HepG2 (cell line): ENCODE results near the gene UBE2E1. TPM values are rescaled to one million over a fixed set of nuclear protein-coding genes. Genes with fewer than 3 reads are reported as not detected.

Experiments
- AGO1 ChIP-seq: fragments of 200-400 bp; formaldehyde crosslinking; IDR thresholded peaks from 2 replicates; pipeline ENCODE4 v1.6.1; 2017; ENCODE audit warnings: mild to moderate bottlenecking, low read depth, low read length, moderate library complexity; ENCODE audit not compliant: poor library complexity, severe bottlenecking
- CEBPB ChIP-seq: IDR thresholded peaks from 2 replicates; pipeline ENCODE4 v1.6.1; 2011; ENCODE audit warnings: low read depth, low read length, improper control_type of control experiment, borderline replicate concordance
- CEBPZ ChIP-seq: IDR thresholded peaks from 2 replicates; pipeline ENCODE4 v1.6.1; 2012; ENCODE audit warnings: low read length, improper control_type of control experiment
- FOXP4 ChIP-seq: sonication (generic); formaldehyde crosslinking; IDR thresholded peaks from 2 replicates; pipeline ENCODE4 v1.4.0; 2020; ENCODE audit warnings: missing genetic modification reagents
- IRF9 ChIP-seq: sonication (generic); formaldehyde crosslinking; IDR thresholded peaks from 2 replicates; pipeline ENCODE4 v1.8.0; 2022; ENCODE audit warnings: missing genetic modification reagents, mild to moderate bottlenecking, borderline replicate concordance
- KDM2A ChIP-seq: sonication (generic); formaldehyde crosslinking; IDR thresholded peaks from 2 replicates; pipeline ENCODE4 v1.4.0; 2020; ENCODE audit warnings: low read depth, missing genetic modification reagents, borderline replicate concordance
- MAFK ChIP-seq, 2 experiments: IDR thresholded peaks in 1 of 2; conservative IDR thresholded peaks in 1 of 2; 2 replicates each; pipeline ENCODE4 v1.6.1; 2011; ENCODE audit warnings: improper control_type of control experiment in 2 of 2, low read length in 2 of 2
- MIXL1 ChIP-seq: IDR thresholded peaks from 2 replicates; pipeline ENCODE4 v1.6.1; 2016
- NR2F6 ChIP-seq, 2 experiments: IDR thresholded peaks; 2 replicates each; pipeline ENCODE4 v1.6.1; 2016; ENCODE audit warnings: antibody characterized with exemption in 1 of 2, mild to moderate bottlenecking in 1 of 2
- ONECUT2 ChIP-seq: sonication (generic); formaldehyde crosslinking; IDR thresholded peaks from 2 replicates; pipeline ENCODE4 v1.4.0; 2020; ENCODE audit warnings: missing genetic modification reagents
- SAP130 ChIP-seq: IDR thresholded peaks from 2 replicates; pipeline ENCODE4 v1.6.1; 2016; ENCODE audit warnings: low read depth
- SNAI1 ChIP-seq: sonication (generic); formaldehyde crosslinking; IDR thresholded peaks from 2 replicates; pipeline ENCODE4 v1.5.0; 2020; ENCODE audit warnings: mild to moderate bottlenecking, missing genetic modification reagents, borderline replicate concordance
- SNRNP70 ChIP-seq: fragments of 200-400 bp; formaldehyde crosslinking; IDR thresholded peaks from 2 replicates; pipeline ENCODE4 v1.6.1; 2017; ENCODE audit warnings: mild to moderate bottlenecking, low read depth, low read length, moderate library complexity
- ZBTB25 ChIP-seq: IDR thresholded peaks from 2 replicates; pipeline ENCODE4 v1.6.1; 2018; ENCODE audit warnings: missing genetic modification reagents
- ZNF337 ChIP-seq: sonication (generic); formaldehyde crosslinking; IDR thresholded peaks from 2 replicates; pipeline ENCODE4 v1.5.1; 2020; ENCODE audit warnings: missing genetic modification reagents, low read depth, mild to moderate bottlenecking, borderline replicate concordance
- ZNF460 ChIP-seq: sonication (generic); formaldehyde crosslinking; IDR thresholded peaks from 2 replicates; pipeline ENCODE4 v1.5.1; 2020; ENCODE audit warnings: missing genetic modification reagents, mild to moderate bottlenecking, borderline replicate concordance
- ZNF512 ChIP-seq: sonication (generic); formaldehyde crosslinking; IDR thresholded peaks from 2 replicates; pipeline ENCODE4 v1.4.0; 2020; ENCODE audit warnings: mild to moderate bottlenecking, missing genetic modification reagents
- polyA plus RNA-seq, 8 experiments: library from polyadenylated mRNA; depleted of rRNA in 3 of 8; stranded (reverse) in 7 of 8; unstranded in 1 of 8; fragments of >200 nt; fragmentation: Illumina TruSeq in 4 of 8; extraction: Trizol in 4 of 8; gene quantifications; 2 replicates each; pipeline versions ENCODE4 v1.2.1 to v1.2.3, GENCODE V29; 2011 to 2016; ENCODE audit warnings: low read depth in 4 of 8, missing spikeins in 1 of 8, mixed read lengths in 1 of 8; ENCODE audit not compliant: insufficient read depth in 1 of 8
- total RNA-seq, 5 experiments: library from RNA; depleted of rRNA; stranded (reverse); fragments of >200 nt; fragmentation: Illumina TruSeq; extraction: Trizol; gene quantifications; 2 replicates each; pipeline ENCODE4 v1.2.3, GENCODE V29; 2016; ENCODE audit warnings: low read depth in 1 of 5

Gene UBE2E1
- total and polyA plus RNA-seq, 2 of the 13 experiments (the other 11 are each of a cell fraction or from before 2014, with no cell fraction given), result 55.4 to 61.8 TPM

- no peak; the same call in 1 of the 2 replicates for TF ChIP-seq NR2F6 (IDR thresholded peaks at IDR 0.05)
- no peak for TF ChIP-seq NR2F6 (CRISPR knock-in tag; IDR thresholded peaks at IDR 0.05)
- peak; percentile 46 for TF ChIP-seq FOXP4 (CRISPR knock-in tag)
- no peak for TF ChIP-seq ZNF512 (CRISPR knock-in tag)
- TF ChIP-seq ONECUT2 (CRISPR knock-in tag), result peak; percentile 94
- no peak for TF ChIP-seq SNAI1 (CRISPR knock-in tag)
- no peak for TF ChIP-seq ZNF460 (CRISPR knock-in tag)
- TF ChIP-seq KDM2A (CRISPR knock-in tag), result no peak
- no peak for TF ChIP-seq CEBPZ
- no peak for TF ChIP-seq AGO1
- TF ChIP-seq SAP130 (CRISPR knock-in tag), result peak; percentile 28; the same call in 1 of the 2 replicates
- TF ChIP-seq ZNF337 (CRISPR knock-in tag), result no peak
- no peak for TF ChIP-seq MAFK (conservative IDR thresholded peaks at IDR 0.05 in 1 of 2, IDR thresholded peaks at IDR 0.05 in 1 of 2; ENCODE audit: low read length in 2 of 2)
- TF ChIP-seq SNRNP70, result no peak
- TF ChIP-seq IRF9, result no peak
- TF ChIP-seq MIXL1 (CRISPR knock-in tag), result peak; percentile 44; the same call in 1 of the 2 replicates
- TF ChIP-seq CEBPB, result peak; percentile 97
- TF ChIP-seq ZBTB25 (CRISPR knock-in tag), result 0 out of 2 replicates have a peak, but pooled peaks have one; percentile 38
Observed at GRCh38 chr3:23900744-23901143, 95.0 kb downstream of the UBE2E1 start (continued).
